PC-3 (cell line): ENCODE results near the gene BICRAL. TPM values are rescaled to one million over a fixed set of nuclear protein-coding genes. Genes with fewer than 3 reads are reported as not detected.
"Not testable (repeated sequence)": the region's sequence is repeated elsewhere in the genome, so short reads cannot be mapped to it uniquely, and the experiment has no call there.

Experiments
- ATAC-seq: fragments of 200-7000 bp; cut with Tn5 transposase; 2 replicates; pipeline ENCODE4 v1.9.1; 2020; ENCODE audit warnings: mild to moderate bottlenecking, moderate library complexity
- BruUV-seq: library from RNA; stranded (reverse); fragments of 400-500 nt; replicated peaks from 2 replicates; lab custom pipeline; 2021; lab: Mats Ljungman, UMichigan
- CTCF ChIA-PET: fragments of 300-600 bp; sonication (Branson Sonifier 250); formaldehyde crosslinking; loops from one replicate; lab custom pipeline; 2022; ENCODE audit warnings: antibody characterized with exemption; lab: Charles Lee
- POLR2A ChIA-PET: fragments of 300-600 bp; sonication (Branson Sonifier 250); formaldehyde crosslinking; loops from one replicate; lab custom pipeline; 2022; ENCODE audit warnings: antibody characterized with exemption; ENCODE audit not compliant: unreplicated experiment; lab: Charles Lee
- DNase-seq: peaks from one replicate; pipeline ENCODE4 v3.0.0-alpha.2; 2015
- H2AFZ ChIP-seq: fragments of 300-600 bp; sonication (generic); 2 replicates; pipeline ENCODE4 v1.6.0; 2016; ENCODE audit warnings: antibody characterized with exemption, low read length
- H3F3A ChIP-seq: fragments of 300-600 bp; sonication (generic); one replicate; pipeline ENCODE4 v1.6.0; 2017; ENCODE audit warnings: antibody characterized with exemption, low read length, control low read depth, mild to moderate bottlenecking; ENCODE audit not compliant: unreplicated experiment
- H3K27ac ChIP-seq: fragments of 300-600 bp; sonication (generic); 2 replicates; pipeline ENCODE4 v1.5.1; 2016; ENCODE audit warnings: mild to moderate bottlenecking, low read length
- H3K27me3 ChIP-seq: fragments of 300-600 bp; sonication (generic); 2 replicates; pipeline ENCODE4 v1.6.1; 2016; ENCODE audit warnings: low read length, mixed read lengths
- H3K36me3 ChIP-seq: fragments of 300-600 bp; sonication (generic); 2 replicates; pipeline ENCODE4 v1.6.1; 2016; ENCODE audit warnings: low read depth, mixed run types, low read length, mixed read lengths
- H3K4me1 ChIP-seq: fragments of 300-600 bp; sonication (generic); 2 replicates; pipeline ENCODE4 v1.5.1; 2016; ENCODE audit warnings: low read length; ENCODE audit not compliant: insufficient read depth
- H3K4me2 ChIP-seq: fragments of 300-600 bp; sonication (generic); 2 replicates; pipeline ENCODE4 v1.6.0; 2016; ENCODE audit warnings: low read length
- H3K4me3 ChIP-seq: fragments of 300-600 bp; sonication (generic); 2 replicates; pipeline ENCODE4 v1.5.1; 2016; ENCODE audit warnings: mild to moderate bottlenecking, low read length, mixed read lengths
- H3K79me2 ChIP-seq: fragments of 300-600 bp; sonication (generic); 2 replicates; pipeline ENCODE4 v1.6.1; 2017; ENCODE audit warnings: low read length, mixed read lengths
- H3K9ac ChIP-seq: fragments of 300-600 bp; sonication (generic); 2 replicates; pipeline ENCODE4 v1.6.0; 2016; ENCODE audit warnings: mild to moderate bottlenecking, low read length
- H3K9me2 ChIP-seq: fragments of 300-600 bp; sonication (generic); replicated peaks from 2 replicates; pipeline ENCODE4 v1.6.1; 2016; ENCODE audit warnings: mixed run types, low read length, mixed read lengths
- H3K9me3 ChIP-seq: fragments of 300-600 bp; sonication (generic); 2 replicates; pipeline ENCODE4 v1.6.1; 2016; ENCODE audit warnings: low read length, mixed read lengths
- H4K20me1 ChIP-seq: fragments of 300-600 bp; sonication (generic); 2 replicates; pipeline ENCODE4 v1.6.1; 2016; ENCODE audit warnings: low read length, mixed read lengths
- CTCF ChIP-seq: fragments of 300-600 bp; sonication (generic); conservative IDR thresholded peaks from 2 replicates; pipeline ENCODE4 v1.5.1; 2017; ENCODE audit warnings: antibody characterized with exemption, low read depth, mild to moderate bottlenecking, low read length
- EZH2 ChIP-seq: fragments of 300-600 bp; sonication (generic); IDR thresholded peaks from one replicate; pipeline ENCODE4 v1.6.1; 2017; ENCODE audit warnings: antibody characterized with exemption, mild to moderate bottlenecking, low read length; ENCODE audit not compliant: unreplicated experiment
- EZH2phosphoT487 ChIP-seq: fragments of 300-600 bp; sonication (generic); IDR thresholded peaks from 2 replicates; pipeline ENCODE4 v1.6.1; 2018; ENCODE audit warnings: mild to moderate bottlenecking, antibody characterized with exemption, low read length, borderline replicate concordance
- intact Hi-C: fragments of 100-400 bp; cut with micrococcal nuclease; formaldehyde crosslinking; loops from 2 replicates; pipeline ENCODE4 v1.9.0; 2023
- total RNA-seq: library from RNA; depleted of rRNA; stranded (reverse); fragments of >200 nt; gene quantifications from 2 replicates; pipeline ENCODE4 v1.2.3, GENCODE V29; 2014

BICRAL gene
- total RNA-seq, 1 experiment from 2014 or later: 3.3 TPM

GRCh38 chr6:42880871-42881270, 99.0 kb downstream of the BICRAL start:
- ATAC-seq, H3K9me2 ChIP-seq, intact Hi-C loops, BruUV-seq, H4K20me1 ChIP-seq, H3K9me3 ChIP-seq, H2AFZ ChIP-seq, H3K4me1 ChIP-seq, H3K27ac ChIP-seq, H3F3A ChIP-seq, H3K27me3 ChIP-seq: not testable (repeated sequence)
- H3K9ac ChIP-seq: peak overlapping the region; percentile 97
- peaks cover 57% of the 10 kb centered on the region for H3K79me2 ChIP-seq
- POLR2A ChIA-PET: interaction anchor here (0.7 kb wide), 1 partner anchor 311 kb away, joined by 9 read pairs; no protein-coding TSS in a partner anchor
- peak overlapping the region; percentile 93 for H3K4me2 ChIP-seq
- DNase-seq: peak; percentile 7
- CTCF ChIA-PET: interaction anchor here (0.5 to 0.6 kb wide), 2 partner anchors 18 to 187 kb away, joined by 3 to 4 read pairs; no protein-coding TSS in a partner anchor
- H3K4me3 ChIP-seq: peak overlapping the region; percentile 85
- peak; percentile 34; the same call in 1 of the 2 replicates for TF ChIP-seq CTCF
- peaks cover 31% of the 10 kb centered on the region for H3K36me3 ChIP-seq

GRCh38 chr6:42885702-42886101, 103.8 kb downstream of the BICRAL start:
- Histone ChIP-seq H3K27ac (no peak overlapping the region), H3K79me2 (peaks cover 47% of the 10 kb centered on the region), H3K4me2 (no peak overlapping the region), H3K9ac (no peak overlapping the region), H4K20me1 (no peaks in the 10 kb centered on the region), H3K27me3 (no peaks in the 10 kb centered on the region), H2AFZ (no peak overlapping the region), H3K4me3 (no peak overlapping the region), H3F3A (peaks cover 3% of the 10 kb centered on the region), H3K9me2 (no peaks in the 10 kb centered on the region), H3K4me1 (peaks cover 4% of the 10 kb centered on the region), H3K36me3 (peaks cover 33% of the 10 kb centered on the region), H3K9me3 (no peaks in the 10 kb centered on the region)
- POLR2A ChIA-PET: no interaction called here
- CTCF ChIA-PET: interaction anchor here (0.6 kb wide), 1 partner anchor 224 kb away, joined by 3 read pairs; no protein-coding TSS in a partner anchor
- no TSS peak for BruUV-seq
- intact Hi-C loops: no loop called here
- ATAC-seq: no peak
- no peak for DNase-seq
- TF ChIP-seq EZH2phosphoT487 (no peak), EZH2 (no peak), CTCF (no peak)

- H3K27ac ChIP-seq, H3K4me2 ChIP-seq, DNase-seq, H3K9me3 ChIP-seq, ATAC-seq, H3K9me2 ChIP-seq, intact Hi-C loops, H3F3A ChIP-seq, H2AFZ ChIP-seq, H3K27me3 ChIP-seq, H3K4me3 ChIP-seq, POLR2A ChIA-PET, H3K9ac ChIP-seq, H4K20me1 ChIP-seq, BruUV-seq, CTCF ChIA-PET, H3K4me1 ChIP-seq: not testable (repeated sequence)
- Histone ChIP-seq H3K79me2 (peaks cover 22% of the 10 kb centered on the region), H3K36me3 (peaks cover 25% of the 10 kb centered on the region)
These were observed 106.3 kb downstream of the BICRAL start for GRCh38 chr6:42888201-42888600.
